B cell (primary cell): ENCODE data around the gene ARG1.
"Not testable (repeated sequence)": the region's sequence is repeated elsewhere in the genome, so short reads cannot be mapped to it uniquely, and the experiment has no call there.

Source experiments
- EZH2 ChIP-seq: IDR thresholded peaks from 2 replicates; pipeline ENCODE4 v1.6.1; 2012; ENCODE audit warnings: borderline replicate concordance, low read depth, mild to moderate bottlenecking, moderate library complexity, low read length; ENCODE audit not compliant: insufficient read depth, poor library complexity, severe bottlenecking
- TF ChIP-seq, protein P1 (sequence below): fragments of 200-600 bp; IDR thresholded peaks from one replicate; pipeline ENCODE4 v1.8.0; 2022; ENCODE audit warnings: antibody characterized with exemption, mild to moderate bottlenecking

DNA sequence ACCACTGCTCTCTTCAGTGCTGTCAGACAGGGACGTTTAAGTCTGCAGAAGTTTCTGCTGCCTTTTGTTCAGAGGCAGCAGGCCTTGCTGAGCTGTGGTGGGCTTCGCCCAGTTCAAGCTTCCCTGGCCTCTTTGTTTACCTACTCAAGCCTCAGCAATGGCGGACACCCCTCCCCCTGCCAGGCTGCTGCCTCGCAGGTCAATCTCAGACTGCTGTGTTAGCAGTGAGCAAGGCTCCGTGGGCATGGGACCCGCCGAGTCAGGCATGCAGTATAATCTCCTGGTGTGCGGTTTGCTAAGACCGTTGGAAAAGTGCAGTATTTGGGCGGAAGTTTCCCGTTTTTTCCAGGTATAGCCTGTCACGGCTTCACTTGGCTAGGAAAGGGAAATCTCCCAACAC, 41.3 kb upstream of the ARG1 start:
- TF ChIP-seq, protein P1, sequence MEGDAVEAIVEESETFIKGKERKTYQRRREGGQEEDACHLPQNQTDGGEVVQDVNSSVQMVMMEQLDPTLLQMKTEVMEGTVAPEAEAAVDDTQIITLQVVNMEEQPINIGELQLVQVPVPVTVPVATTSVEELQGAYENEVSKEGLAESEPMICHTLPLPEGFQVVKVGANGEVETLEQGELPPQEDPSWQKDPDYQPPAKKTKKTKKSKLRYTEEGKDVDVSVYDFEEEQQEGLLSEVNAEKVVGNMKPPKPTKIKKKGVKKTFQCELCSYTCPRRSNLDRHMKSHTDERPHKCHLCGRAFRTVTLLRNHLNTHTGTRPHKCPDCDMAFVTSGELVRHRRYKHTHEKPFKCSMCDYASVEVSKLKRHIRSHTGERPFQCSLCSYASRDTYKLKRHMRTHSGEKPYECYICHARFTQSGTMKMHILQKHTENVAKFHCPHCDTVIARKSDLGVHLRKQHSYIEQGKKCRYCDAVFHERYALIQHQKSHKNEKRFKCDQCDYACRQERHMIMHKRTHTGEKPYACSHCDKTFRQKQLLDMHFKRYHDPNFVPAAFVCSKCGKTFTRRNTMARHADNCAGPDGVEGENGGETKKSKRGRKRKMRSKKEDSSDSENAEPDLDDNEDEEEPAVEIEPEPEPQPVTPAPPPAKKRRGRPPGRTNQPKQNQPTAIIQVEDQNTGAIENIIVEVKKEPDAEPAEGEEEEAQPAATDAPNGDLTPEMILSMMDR: not testable (repeated sequence)
- TF ChIP-seq EZH2: not testable (repeated sequence)
